Measurements from ENCODE around the gene KIF16B.

KIF16B gene

GRCh38 chr20:16455324-16455723, 117.9 kb downstream of the KIF16B start:
- Histone ChIP-seq H3K27ac (no peak overlapping the region), H3K4me3 (ENCODE audit: low read depth, low read length) (no peak overlapping the region), H3K27me3 (replicated peaks) (no peaks in the 10 kb centered on the region), H3K36me3 (replicated peaks) (no peaks in the 10 kb centered on the region)
- no peak for TF ChIP-seq CTCF (IDR thresholded peaks at IDR 0.05; ENCODE audit: low read depth, low read length, missing control alignments)
- no peak for DNase-seq
- in situ Hi-C loops (cut with HindIII; ENCODE audit: low pct_ligation_motif_present, low sequenced_read_pairs): no loop called here

DNA sequence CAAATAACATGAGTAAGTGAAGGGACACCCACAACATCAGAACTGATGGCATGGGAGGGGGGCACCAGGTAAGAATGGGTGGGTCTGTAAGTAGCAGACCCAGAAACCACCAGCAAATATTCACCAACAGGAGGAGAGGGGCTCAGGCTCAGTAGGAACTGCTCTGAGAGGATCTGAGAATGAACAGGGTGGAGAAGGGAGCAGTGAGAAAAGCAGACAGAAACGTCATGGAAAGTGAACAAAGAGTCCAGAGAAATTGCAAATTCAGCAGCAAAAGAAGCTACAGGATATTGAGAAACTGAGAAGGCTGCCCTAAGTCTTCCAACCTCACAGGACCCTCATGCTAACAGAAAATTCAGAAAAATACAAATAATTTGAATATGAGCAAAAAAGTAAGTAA, 121.3 kb downstream of the KIF16B start:
- DNase-seq: no peak
- no peak for TF ChIP-seq CTCF (IDR thresholded peaks at IDR 0.05; ENCODE audit: low read depth, low read length, missing control alignments)
- Histone ChIP-seq H3K4me3 (ENCODE audit: low read depth, low read length) (no peak overlapping the region), H3K36me3 (replicated peaks) (no peaks in the 10 kb centered on the region), H3K27me3 (replicated peaks) (no peaks in the 10 kb centered on the region), H3K27ac (no peak overlapping the region)
- in situ Hi-C loops (cut with HindIII; ENCODE audit: low pct_ligation_motif_present, low sequenced_read_pairs): no loop called here

DNA sequence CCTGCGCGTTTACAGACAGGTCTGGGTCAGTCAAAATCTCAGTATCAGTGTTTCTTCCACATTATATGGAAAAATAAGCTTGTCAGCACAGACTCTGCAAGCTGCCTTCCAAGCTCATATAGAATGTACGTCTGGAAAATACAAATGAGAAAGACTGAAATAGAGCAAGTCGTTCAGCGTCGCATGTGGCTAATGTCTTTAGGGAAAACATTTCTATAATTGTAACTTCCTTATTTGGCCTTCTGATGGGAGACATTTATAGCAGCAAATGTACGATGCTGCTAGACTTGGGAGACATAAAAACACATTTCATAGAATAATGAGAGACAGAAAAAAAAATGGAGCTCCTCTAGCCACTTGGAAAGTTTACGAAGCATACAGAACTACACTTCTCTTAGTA, 122.2 kb downstream of the KIF16B start:
- TF ChIP-seq CTCF (IDR thresholded peaks at IDR 0.05; ENCODE audit: low read depth, low read length, missing control alignments): no peak
- H3K4me3 ChIP-seq (ENCODE audit: low read depth, low read length): no peak overlapping the region
- in situ Hi-C loops (cut with HindIII; ENCODE audit: low pct_ligation_motif_present, low sequenced_read_pairs): no loop called here
- DNase-seq: no peak
- no peaks in the 10 kb centered on the region for H3K27me3 ChIP-seq (replicated peaks)
- no peaks in the 10 kb centered on the region for H3K36me3 ChIP-seq (replicated peaks)
- H3K27ac ChIP-seq: no peak overlapping the region

DNA sequence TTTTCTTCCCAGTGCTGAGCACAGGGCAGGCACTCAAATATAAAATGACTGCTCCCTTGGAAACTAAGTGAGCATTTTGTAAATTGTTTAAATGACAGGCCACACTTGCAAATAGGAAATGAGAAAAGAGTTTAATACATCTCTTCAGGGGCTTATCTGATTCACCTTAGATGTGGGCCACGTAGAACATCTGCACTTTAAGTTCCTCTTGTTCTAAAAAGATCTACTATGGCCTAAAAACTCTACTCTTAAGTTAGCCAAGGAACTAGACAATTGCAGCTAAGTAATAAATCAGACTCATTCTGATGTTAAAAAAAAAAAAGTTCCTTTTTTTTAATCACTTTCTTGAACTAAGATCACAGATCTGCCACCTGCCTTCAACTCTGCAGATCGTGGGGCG, 126.3 kb downstream of the KIF16B start:
- no peak for TF ChIP-seq CTCF (IDR thresholded peaks at IDR 0.05; ENCODE audit: low read depth, low read length, missing control alignments)
- DNase-seq: no peak

DNA sequence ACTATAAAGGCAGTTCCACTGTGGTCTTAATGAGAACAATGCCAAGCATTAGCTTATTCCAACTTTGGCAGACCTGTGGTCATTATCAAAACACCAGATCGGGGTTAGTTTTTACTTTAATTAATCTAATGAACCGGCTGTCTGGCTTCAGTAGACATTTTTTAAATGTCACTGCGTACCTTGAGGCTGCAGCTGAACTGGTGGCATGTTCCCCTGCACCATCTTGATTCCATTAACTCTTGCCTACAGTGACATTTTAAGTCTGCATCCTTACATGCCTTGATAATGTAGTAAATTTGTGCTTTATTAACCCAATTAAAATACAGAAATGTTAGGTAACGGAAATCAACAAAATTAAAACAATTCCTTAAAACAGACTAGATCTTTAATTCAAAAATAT, 127.0 kb downstream of the KIF16B start:
- DNase-seq: no peak
- no peaks in the 10 kb centered on the region for H3K36me3 ChIP-seq (replicated peaks)
- no peak for TF ChIP-seq CTCF (IDR thresholded peaks at IDR 0.05; ENCODE audit: low read depth, low read length, missing control alignments)
- H3K27ac ChIP-seq: no peak overlapping the region
- in situ Hi-C loops (cut with HindIII; ENCODE audit: low pct_ligation_motif_present, low sequenced_read_pairs): no loop called here
- H3K4me3 ChIP-seq (ENCODE audit: low read depth, low read length): no peak overlapping the region
- H3K27me3 ChIP-seq (replicated peaks): no peaks in the 10 kb centered on the region

More for the DNA sequence above, 126.3 kb downstream of the KIF16B start:
- no peaks in the 10 kb centered on the region for H3K36me3 ChIP-seq (replicated peaks)
- H3K27me3 ChIP-seq (replicated peaks): no peaks in the 10 kb centered on the region
- H3K27ac ChIP-seq: no peak overlapping the region
- no peak overlapping the region for H3K4me3 ChIP-seq (ENCODE audit: low read depth, low read length)
- in situ Hi-C loops (cut with HindIII; ENCODE audit: low pct_ligation_motif_present, low sequenced_read_pairs): no loop called here

GRCh38 chr20:16445482-16445881, 127.8 kb downstream of the KIF16B start:
- TF ChIP-seq CTCF (IDR thresholded peaks at IDR 0.05; ENCODE audit: low read depth, low read length, missing control alignments): no peak
- in situ Hi-C loops (cut with HindIII; ENCODE audit: low pct_ligation_motif_present, low sequenced_read_pairs): no loop called here
- Histone ChIP-seq H3K27ac (no peak overlapping the region), H3K36me3 (replicated peaks) (no peaks in the 10 kb centered on the region), H3K27me3 (replicated peaks) (no peaks in the 10 kb centered on the region), H3K4me3 (ENCODE audit: low read depth, low read length) (no peak overlapping the region)
- no peak for DNase-seq
